GM23338 (cell line): ENCODE results near the gene HIVEP3. TPM values are rescaled to one million over a fixed set of nuclear protein-coding genes. Genes with fewer than 3 reads are reported as not detected.

Experiments
- ATAC-seq: fragments of 200-7000 bp; cut with Tn5 transposase; 3 replicates; pipeline ENCODE4 v1.9.1; 2020
- DNase-seq: peaks from one replicate; pipeline ENCODE4 v3.0.0-alpha.2; 2015; ENCODE audit warnings: low spot score
- H2AFZ ChIP-seq: fragments of 200-600 bp; sonication (generic); 2 replicates; pipeline ENCODE4 v1.8.0; 2016; ENCODE audit warnings: antibody characterized with exemption, mild to moderate bottlenecking, moderate library complexity
- H3F3A ChIP-seq: fragments of 200-600 bp; sonication (generic); replicated peaks from 2 replicates; pipeline ENCODE4 v1.8.0; 2017; ENCODE audit warnings: antibody characterized with exemption, mixed run types, low read depth
- H3K27ac ChIP-seq: fragments of 200-600 bp; sonication (generic); 2 replicates; pipeline ENCODE4 v1.6.1; 2016; ENCODE audit warnings: low read depth
- H3K27me3 ChIP-seq: fragments of 200-600 bp; sonication (generic); 2 replicates; pipeline ENCODE4 v1.8.0; 2016; ENCODE audit warnings: mild to moderate bottlenecking, mixed run types, moderate library complexity; ENCODE audit not compliant: insufficient read depth
- H3K36me3 ChIP-seq: fragments of 200-600 bp; sonication (generic); 2 replicates; pipeline ENCODE4 v1.8.0; 2016; ENCODE audit warnings: mild to moderate bottlenecking; ENCODE audit not compliant: insufficient read depth
- H3K4me1 ChIP-seq: fragments of 200-600 bp; sonication (generic); 2 replicates; pipeline ENCODE4 v1.8.0; 2016; ENCODE audit warnings: mild to moderate bottlenecking, moderate library complexity; ENCODE audit not compliant: insufficient read depth
- H3K4me2 ChIP-seq: fragments of 200-600 bp; sonication (generic); 2 replicates; pipeline ENCODE4 v1.7.1; 2017; ENCODE audit warnings: mixed run types
- H3K4me3 ChIP-seq: fragments of 200-600 bp; sonication (generic); 2 replicates; pipeline ENCODE4 v1.6.1; 2016; ENCODE audit warnings: mixed run types
- H3K79me2 ChIP-seq: fragments of 200-600 bp; sonication (generic); replicated peaks from 2 replicates; pipeline ENCODE4 v1.8.0; 2017; ENCODE audit warnings: mild to moderate bottlenecking; ENCODE audit not compliant: insufficient read depth
- H3K9me2 ChIP-seq: fragments of 200-600 bp; sonication (generic); 2 replicates; pipeline ENCODE4 v1.8.0; 2017; ENCODE audit not compliant: insufficient read depth
- H4K20me1 ChIP-seq: fragments of 200-600 bp; sonication (generic); replicated peaks from 2 replicates; pipeline ENCODE4 v1.8.0; 2017; ENCODE audit warnings: mild to moderate bottlenecking; ENCODE audit not compliant: insufficient read depth
- H3K27ac Mint-ChIP-seq: 2 replicates; pipeline ENCODE4 v1.8.0; 2020; ENCODE audit warnings: inconsistent platforms, mild to moderate bottlenecking, moderate library complexity, mixed read lengths
- H3K27me3 Mint-ChIP-seq: 3 replicates; pipeline ENCODE4 v1.8.0; 2022; ENCODE audit warnings: low read depth, mild to moderate bottlenecking, moderate library complexity, mixed read lengths, inconsistent platforms; ENCODE audit not compliant: insufficient read depth, poor library complexity
- H3K36me3 Mint-ChIP-seq: 3 replicates; pipeline ENCODE4 v1.8.0; 2021; ENCODE audit warnings: low read depth, mild to moderate bottlenecking, inconsistent platforms, moderate library complexity, mixed read lengths
- H3K4me1 Mint-ChIP-seq: 3 replicates; pipeline ENCODE4 v1.8.0; 2020; ENCODE audit warnings: mild to moderate bottlenecking, inconsistent platforms, mixed read lengths
- H3K4me3 Mint-ChIP-seq: 3 replicates; pipeline ENCODE4 v1.8.0; 2021; ENCODE audit warnings: moderate library complexity, mild to moderate bottlenecking, inconsistent platforms, mixed read lengths
- H3K9me3 Mint-ChIP-seq: 3 replicates; pipeline ENCODE4 v1.8.0; 2020; ENCODE audit warnings: moderate library complexity, mild to moderate bottlenecking, inconsistent platforms, mixed read lengths
- CREB1 ChIP-seq: fragments of 250-450 bp; sonication (Bioruptor Pico); IDR thresholded peaks from 2 replicates; pipeline ENCODE4 v1.5.0; 2020; ENCODE audit warnings: low read depth, mild to moderate bottlenecking, moderate library complexity
- EZH2 ChIP-seq: fragments of 200-600 bp; sonication (generic); IDR thresholded peaks from one replicate; pipeline ENCODE4 v1.8.0; 2017; ENCODE audit warnings: antibody characterized with exemption, mild to moderate bottlenecking, low read depth; ENCODE audit not compliant: unreplicated experiment
- EZH2phosphoT487 ChIP-seq: fragments of 200-600 bp; sonication (generic); IDR thresholded peaks from one replicate; pipeline ENCODE4 v1.8.1; 2018; ENCODE audit warnings: antibody characterized with exemption; ENCODE audit not compliant: unreplicated experiment
- JUNB ChIP-seq: IDR thresholded peaks from one replicate; pipeline ENCODE4 v1.6.1; 2016; ENCODE audit warnings: antibody characterized with exemption; ENCODE audit not compliant: unreplicated experiment
- NANOG ChIP-seq: IDR thresholded peaks from 2 replicates; pipeline ENCODE4 v1.6.1; 2016; ENCODE audit warnings: antibody characterized with exemption, borderline replicate concordance
- POLR2AphosphoS5 ChIP-seq: IDR thresholded peaks from 2 replicates; pipeline ENCODE4 v1.6.1; 2016; ENCODE audit warnings: antibody characterized with exemption, low read depth
- STAT1 ChIP-seq: IDR thresholded peaks from one replicate; pipeline ENCODE4 v1.6.1; 2016; ENCODE audit warnings: antibody characterized with exemption; ENCODE audit not compliant: unreplicated experiment
- ZNF114 ChIP-seq: fragments of 250-450 bp; sonication (Bioruptor Pico); IDR thresholded peaks from 2 replicates; pipeline ENCODE4 v1.5.0; 2020; ENCODE audit warnings: mild to moderate bottlenecking, moderate library complexity
- ZNF331 ChIP-seq: fragments of 250-450 bp; sonication (Bioruptor Pico); IDR thresholded peaks from 2 replicates; pipeline ENCODE4 v1.5.0; 2020; ENCODE audit warnings: low read depth, mild to moderate bottlenecking, moderate library complexity
- polyA plus RNA-seq: library from polyadenylated mRNA; unstranded; fragments of >200 nt; fragmentation: Nextera tagmentation; extraction: Ambion mirVana; gene quantifications from 2 replicates; pipeline ENCODE4 v1.2.1, GENCODE V29; 2016
- total RNA-seq: library from RNA; depleted of rRNA; stranded (reverse); fragments of >200 nt; shearing (Covaris generic); gene quantifications from 2 replicates; pipeline ENCODE4 v1.2.3, GENCODE V29; 2014
- TF ChIP-seq, protein P1 (sequence below): fragments of 250-450 bp; sonication (Bioruptor Pico); IDR thresholded peaks from 2 replicates; pipeline ENCODE4 v1.5.0; 2020; ENCODE audit warnings: mild to moderate bottlenecking, moderate library complexity
- TF ChIP-seq, protein P2 (sequence below), 2 experiments: fragments of 200-600 bp in 1 of 2; sonication (generic) in 1 of 2; conservative IDR thresholded peaks; 2 replicates each; pipeline versions ENCODE4 v1.5.1 to v1.6.1; 2016 to 2017; ENCODE audit warnings: antibody characterized with exemption in 2 of 2, low read depth in 2 of 2, mild to moderate bottlenecking in 2 of 2, moderate library complexity in 1 of 2
- TF ChIP-seq, protein P3 (sequence below): IDR thresholded peaks from one replicate; pipeline ENCODE4 v1.6.1; 2018; ENCODE audit warnings: antibody characterized with exemption; ENCODE audit not compliant: unreplicated experiment
- TF ChIP-seq, protein P4 (sequence below): IDR thresholded peaks from 2 replicates; pipeline ENCODE4 v1.6.1; 2016; ENCODE audit warnings: antibody characterized with exemption

The HIVEP3 gene
- total and polyA plus RNA-seq, 2 experiments from 2014 or later: 0.14 to 0.24 TPM

DNA sequence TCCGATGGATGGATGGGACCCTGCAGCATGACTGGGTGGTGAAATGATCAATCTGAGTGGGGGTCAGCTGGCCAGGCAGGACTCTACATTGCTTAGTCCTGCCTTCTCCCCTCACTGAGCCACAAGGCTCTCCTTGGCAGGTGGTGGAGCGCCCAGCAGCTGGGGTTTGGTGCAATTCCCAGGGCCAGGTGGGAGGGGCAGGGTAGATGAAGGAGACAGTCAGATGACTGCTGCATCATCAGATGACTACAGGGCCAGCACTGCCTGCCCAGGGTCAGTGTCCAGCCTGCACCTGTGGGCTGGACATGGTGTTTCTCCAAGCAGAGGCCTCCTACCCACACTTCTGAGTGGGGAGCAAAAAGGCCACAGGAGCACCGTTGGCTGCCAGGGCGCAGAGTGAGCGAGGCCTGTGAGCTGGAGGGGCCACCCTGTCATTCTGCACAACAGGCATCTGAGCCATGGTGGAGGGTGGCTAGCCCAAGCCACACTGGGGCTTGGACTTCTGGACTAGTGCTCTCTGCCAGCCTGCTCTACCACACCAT is 330.3 kb downstream of the HIVEP3 start:
- H3K27ac Mint-ChIP-seq: no peak overlapping the region
- Histone ChIP-seq H3K79me2 (no peaks in the 10 kb centered on the region), H2AFZ (no peak overlapping the region), H3K4me2 (no peak overlapping the region), H3F3A (no peaks in the 10 kb centered on the region), H4K20me1 (no peaks in the 10 kb centered on the region), H3K27ac (no peak overlapping the region), H3K9me2 (no peaks in the 10 kb centered on the region), H3K27me3 (no peaks in the 10 kb centered on the region), H3K4me3 (no peak overlapping the region), H3K4me1 (no peaks in the 10 kb centered on the region), H3K36me3 (no peaks in the 10 kb centered on the region)
- no peaks in the 10 kb centered on the region for H3K9me3 Mint-ChIP-seq
- H3K4me3 Mint-ChIP-seq: no peak overlapping the region
- ATAC-seq (no peak), DNase-seq (no peak)
- H3K27me3 Mint-ChIP-seq: peaks cover 15% of the 10 kb centered on the region
- H3K4me1 Mint-ChIP-seq: no peaks in the 10 kb centered on the region; the same call in 2 of the 3 replicates
- no peaks in the 10 kb centered on the region; the same call in 2 of the 3 replicates for H3K36me3 Mint-ChIP-seq
- TF ChIP-seq ZNF114 (CRISPR knock-in tag): no peak
- no peak for TF ChIP-seq EZH2
- TF ChIP-seq EZH2phosphoT487: no peak
- no peak for TF ChIP-seq STAT1
- TF ChIP-seq, protein P1, sequence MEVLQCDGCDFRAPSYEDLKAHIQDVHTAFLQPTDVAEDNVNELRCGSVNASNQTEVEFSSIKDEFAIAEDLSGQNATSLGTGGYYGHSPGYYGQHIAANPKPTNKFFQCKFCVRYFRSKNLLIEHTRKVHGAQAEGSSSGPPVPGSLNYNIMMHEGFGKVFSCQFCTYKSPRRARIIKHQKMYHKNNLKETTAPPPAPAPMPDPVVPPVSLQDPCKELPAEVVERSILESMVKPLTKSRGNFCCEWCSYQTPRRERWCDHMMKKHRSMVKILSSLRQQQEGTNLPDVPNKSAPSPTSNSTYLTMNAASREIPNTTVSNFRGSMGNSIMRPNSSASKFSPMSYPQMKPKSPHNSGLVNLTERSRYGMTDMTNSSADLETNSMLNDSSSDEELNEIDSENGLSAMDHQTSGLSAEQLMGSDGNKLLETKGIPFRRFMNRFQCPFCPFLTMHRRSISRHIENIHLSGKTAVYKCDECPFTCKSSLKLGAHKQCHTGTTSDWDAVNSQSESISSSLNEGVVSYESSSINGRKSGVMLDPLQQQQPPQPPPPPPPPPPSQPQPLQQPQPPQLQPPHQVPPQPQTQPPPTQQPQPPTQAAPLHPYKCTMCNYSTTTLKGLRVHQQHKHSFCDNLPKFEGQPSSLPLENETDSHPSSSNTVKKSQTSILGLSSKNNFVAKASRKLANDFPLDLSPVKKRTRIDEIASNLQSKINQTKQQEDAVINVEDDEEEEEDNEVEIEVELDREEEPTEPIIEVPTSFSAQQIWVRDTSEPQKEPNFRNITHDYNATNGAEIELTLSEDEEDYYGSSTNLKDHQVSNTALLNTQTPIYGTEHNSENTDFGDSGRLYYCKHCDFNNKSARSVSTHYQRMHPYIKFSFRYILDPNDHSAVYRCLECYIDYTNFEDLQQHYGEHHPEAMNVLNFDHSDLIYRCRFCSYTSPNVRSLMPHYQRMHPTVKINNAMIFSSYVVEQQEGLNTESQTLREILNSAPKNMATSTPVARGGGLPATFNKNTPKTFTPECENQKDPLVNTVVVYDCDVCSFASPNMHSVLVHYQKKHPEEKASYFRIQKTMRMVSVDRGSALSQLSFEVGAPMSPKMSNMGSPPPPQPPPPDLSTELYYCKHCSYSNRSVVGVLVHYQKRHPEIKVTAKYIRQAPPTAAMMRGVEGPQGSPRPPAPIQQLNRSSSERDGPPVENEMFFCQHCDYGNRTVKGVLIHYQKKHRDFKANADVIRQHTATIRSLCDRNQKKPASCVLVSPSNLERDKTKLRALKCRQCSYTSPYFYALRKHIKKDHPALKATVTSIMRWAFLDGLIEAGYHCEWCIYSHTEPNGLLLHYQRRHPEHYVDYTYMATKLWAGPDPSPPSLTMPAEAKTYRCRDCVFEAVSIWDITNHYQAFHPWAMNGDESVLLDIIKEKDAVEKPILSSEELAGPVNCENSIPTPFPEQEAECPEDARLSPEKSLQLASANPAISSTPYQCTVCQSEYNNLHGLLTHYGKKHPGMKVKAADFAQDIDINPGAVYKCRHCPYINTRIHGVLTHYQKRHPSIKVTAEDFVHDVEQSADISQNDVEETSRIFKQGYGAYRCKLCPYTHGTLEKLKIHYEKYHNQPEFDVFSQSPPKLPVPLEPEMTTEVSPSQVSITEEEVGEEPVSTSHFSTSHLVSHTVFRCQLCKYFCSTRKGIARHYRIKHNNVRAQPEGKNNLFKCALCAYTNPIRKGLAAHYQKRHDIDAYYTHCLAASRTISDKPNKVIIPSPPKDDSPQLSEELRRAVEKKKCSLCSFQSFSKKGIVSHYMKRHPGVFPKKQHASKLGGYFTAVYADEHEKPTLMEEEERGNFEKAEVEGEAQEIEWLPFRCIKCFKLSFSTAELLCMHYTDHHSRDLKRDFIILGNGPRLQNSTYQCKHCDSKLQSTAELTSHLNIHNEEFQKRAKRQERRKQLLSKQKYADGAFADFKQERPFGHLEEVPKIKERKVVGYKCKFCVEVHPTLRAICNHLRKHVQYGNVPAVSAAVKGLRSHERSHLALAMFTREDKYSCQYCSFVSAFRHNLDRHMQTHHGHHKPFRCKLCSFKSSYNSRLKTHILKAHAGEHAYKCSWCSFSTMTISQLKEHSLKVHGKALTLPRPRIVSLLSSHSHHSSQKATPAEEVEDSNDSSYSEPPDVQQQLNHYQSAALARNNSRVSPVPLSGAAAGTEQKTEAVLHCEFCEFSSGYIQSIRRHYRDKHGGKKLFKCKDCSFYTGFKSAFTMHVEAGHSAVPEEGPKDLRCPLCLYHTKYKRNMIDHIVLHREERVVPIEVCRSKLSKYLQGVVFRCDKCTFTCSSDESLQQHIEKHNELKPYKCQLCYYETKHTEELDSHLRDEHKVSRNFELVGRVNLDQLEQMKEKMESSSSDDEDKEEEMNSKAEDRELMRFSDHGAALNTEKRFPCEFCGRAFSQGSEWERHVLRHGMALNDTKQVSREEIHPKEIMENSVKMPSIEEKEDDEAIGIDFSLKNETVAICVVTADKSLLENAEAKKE (CRISPR knock-in tag): no peak
- no peak for TF ChIP-seq ZNF331 (CRISPR knock-in tag)
- no peak for TF ChIP-seq JUNB
- TF ChIP-seq POLR2AphosphoS5: no peak
- TF ChIP-seq, protein P2, sequence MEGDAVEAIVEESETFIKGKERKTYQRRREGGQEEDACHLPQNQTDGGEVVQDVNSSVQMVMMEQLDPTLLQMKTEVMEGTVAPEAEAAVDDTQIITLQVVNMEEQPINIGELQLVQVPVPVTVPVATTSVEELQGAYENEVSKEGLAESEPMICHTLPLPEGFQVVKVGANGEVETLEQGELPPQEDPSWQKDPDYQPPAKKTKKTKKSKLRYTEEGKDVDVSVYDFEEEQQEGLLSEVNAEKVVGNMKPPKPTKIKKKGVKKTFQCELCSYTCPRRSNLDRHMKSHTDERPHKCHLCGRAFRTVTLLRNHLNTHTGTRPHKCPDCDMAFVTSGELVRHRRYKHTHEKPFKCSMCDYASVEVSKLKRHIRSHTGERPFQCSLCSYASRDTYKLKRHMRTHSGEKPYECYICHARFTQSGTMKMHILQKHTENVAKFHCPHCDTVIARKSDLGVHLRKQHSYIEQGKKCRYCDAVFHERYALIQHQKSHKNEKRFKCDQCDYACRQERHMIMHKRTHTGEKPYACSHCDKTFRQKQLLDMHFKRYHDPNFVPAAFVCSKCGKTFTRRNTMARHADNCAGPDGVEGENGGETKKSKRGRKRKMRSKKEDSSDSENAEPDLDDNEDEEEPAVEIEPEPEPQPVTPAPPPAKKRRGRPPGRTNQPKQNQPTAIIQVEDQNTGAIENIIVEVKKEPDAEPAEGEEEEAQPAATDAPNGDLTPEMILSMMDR (conservative IDR thresholded peaks at IDR 0.05; ENCODE audit: low read depth in 2 of 2): no peak
- no peak for TF ChIP-seq CREB1 (CRISPR knock-in tag)
- TF ChIP-seq NANOG: no peak
- TF ChIP-seq, protein P3, sequence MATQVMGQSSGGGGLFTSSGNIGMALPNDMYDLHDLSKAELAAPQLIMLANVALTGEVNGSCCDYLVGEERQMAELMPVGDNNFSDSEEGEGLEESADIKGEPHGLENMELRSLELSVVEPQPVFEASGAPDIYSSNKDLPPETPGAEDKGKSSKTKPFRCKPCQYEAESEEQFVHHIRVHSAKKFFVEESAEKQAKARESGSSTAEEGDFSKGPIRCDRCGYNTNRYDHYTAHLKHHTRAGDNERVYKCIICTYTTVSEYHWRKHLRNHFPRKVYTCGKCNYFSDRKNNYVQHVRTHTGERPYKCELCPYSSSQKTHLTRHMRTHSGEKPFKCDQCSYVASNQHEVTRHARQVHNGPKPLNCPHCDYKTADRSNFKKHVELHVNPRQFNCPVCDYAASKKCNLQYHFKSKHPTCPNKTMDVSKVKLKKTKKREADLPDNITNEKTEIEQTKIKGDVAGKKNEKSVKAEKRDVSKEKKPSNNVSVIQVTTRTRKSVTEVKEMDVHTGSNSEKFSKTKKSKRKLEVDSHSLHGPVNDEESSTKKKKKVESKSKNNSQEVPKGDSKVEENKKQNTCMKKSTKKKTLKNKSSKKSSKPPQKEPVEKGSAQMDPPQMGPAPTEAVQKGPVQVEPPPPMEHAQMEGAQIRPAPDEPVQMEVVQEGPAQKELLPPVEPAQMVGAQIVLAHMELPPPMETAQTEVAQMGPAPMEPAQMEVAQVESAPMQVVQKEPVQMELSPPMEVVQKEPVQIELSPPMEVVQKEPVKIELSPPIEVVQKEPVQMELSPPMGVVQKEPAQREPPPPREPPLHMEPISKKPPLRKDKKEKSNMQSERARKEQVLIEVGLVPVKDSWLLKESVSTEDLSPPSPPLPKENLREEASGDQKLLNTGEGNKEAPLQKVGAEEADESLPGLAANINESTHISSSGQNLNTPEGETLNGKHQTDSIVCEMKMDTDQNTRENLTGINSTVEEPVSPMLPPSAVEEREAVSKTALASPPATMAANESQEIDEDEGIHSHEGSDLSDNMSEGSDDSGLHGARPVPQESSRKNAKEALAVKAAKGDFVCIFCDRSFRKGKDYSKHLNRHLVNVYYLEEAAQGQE: no peak
- TF ChIP-seq, protein P4, sequence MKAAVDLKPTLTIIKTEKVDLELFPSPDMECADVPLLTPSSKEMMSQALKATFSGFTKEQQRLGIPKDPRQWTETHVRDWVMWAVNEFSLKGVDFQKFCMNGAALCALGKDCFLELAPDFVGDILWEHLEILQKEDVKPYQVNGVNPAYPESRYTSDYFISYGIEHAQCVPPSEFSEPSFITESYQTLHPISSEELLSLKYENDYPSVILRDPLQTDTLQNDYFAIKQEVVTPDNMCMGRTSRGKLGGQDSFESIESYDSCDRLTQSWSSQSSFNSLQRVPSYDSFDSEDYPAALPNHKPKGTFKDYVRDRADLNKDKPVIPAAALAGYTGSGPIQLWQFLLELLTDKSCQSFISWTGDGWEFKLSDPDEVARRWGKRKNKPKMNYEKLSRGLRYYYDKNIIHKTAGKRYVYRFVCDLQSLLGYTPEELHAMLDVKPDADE: no peak
